Transverse colon (tissue), 4 donors: ENCODE measurements around the gene KLHL12. TPM values are rescaled to one million over a fixed set of nuclear protein-coding genes. Genes with fewer than 3 reads are reported as not detected.

Experiments used
- DNase-seq: peaks from one replicate; pipeline ENCODE4 v3.0.0-alpha.2; 2019
- H3K27ac ChIP-seq, 4 donors: fragments of 200-600 bp; sonication (generic); 2 replicates each; pipeline ENCODE4 v1.5.1; 2016 to 2018; ENCODE audit warnings: inconsistent platforms in 4 of 4
- H3K27me3 ChIP-seq: fragments of 200-600 bp; sonication (generic); 2 replicates; pipeline ENCODE4 v1.5.1; 2017; ENCODE audit warnings: inconsistent platforms
- H3K36me3 ChIP-seq, 4 donors: fragments of 200-600 bp; sonication (generic); 2 replicates each; pipeline ENCODE4 v1.5.1; 2017 to 2019; ENCODE audit warnings: inconsistent platforms in 4 of 4
- H3K4me1 ChIP-seq, 4 donors: fragments of 200-600 bp; sonication (generic); 2 replicates each; pipeline ENCODE4 v1.5.1; 2017 to 2020; ENCODE audit warnings: inconsistent platforms in 4 of 4
- H3K4me3 ChIP-seq, 4 donors: fragments of 200-600 bp; sonication (generic); 1 replicate in 1 of 4; 2 replicates in 3 of 4; pipeline versions ENCODE4 v1.5.1 to v1.6.1; 2017 to 2019; ENCODE audit warnings: inconsistent platforms in 4 of 4
- H3K9me3 ChIP-seq, 2 donors: fragments of 200-600 bp; sonication (generic); 2 replicates each; pipeline ENCODE4 v1.5.1; 2017 to 2019; ENCODE audit warnings: inconsistent platforms in 2 of 2
- EP300 ChIP-seq: sonication (generic); formaldehyde crosslinking; IDR thresholded peaks from one replicate; pipeline ENCODE4 v1.6.1; 2017; ENCODE audit warnings: antibody characterized with exemption, low read depth
- POLR2A ChIP-seq: fragments of 450-650 bp; IDR thresholded peaks from one replicate; pipeline ENCODE4 v1.6.1; 2016; ENCODE audit warnings: antibody characterized with exemption, mild to moderate bottlenecking, moderate library complexity
- POLR2AphosphoS5 ChIP-seq, 3 donors: sonication (generic); formaldehyde crosslinking; IDR thresholded peaks; one replicate each; pipeline ENCODE4 v1.6.1; 2016; ENCODE audit warnings: antibody characterized with exemption in 3 of 3
- WGBS, 2 donors: methylation state at CpG; one replicate each; pipeline ENCODE4 v1.1.5; 2018; ENCODE audit warnings: low coverage in 1 of 2; 5-methylcytosine and 5-hydroxymethylcytosine counted together
- in situ Hi-C, 4 donors: fragments of 200-750 bp; cut with MboI; loops; one replicate each; pipeline versions ENCODE4 v1.15.0 to v1.15.1; 2017; ENCODE audit warnings: low sequenced_read_pairs in 3 of 4, low pct_ligation_motif_present in 1 of 4, low pct_unique_long_range_greater_than_20kb in 1 of 4
- intact Hi-C: fragments of 100-400 bp; cut with DNase I; formaldehyde crosslinking; loops from one replicate; pipeline ENCODE4 v1.15.1; 2023; ENCODE audit warnings: low total_unique reads
- total RNA-seq, 4 donors: library from RNA; depleted of rRNA; stranded (reverse); fragments of >200 nt; gene quantifications; one replicate each; pipeline ENCODE4 v1.1.0, GENCODE V29; 2016
- TF ChIP-seq, protein P1 (sequence below), 5 experiments: fragments of 200-600 bp in 3 of 5; fragments of 450-650 bp in 2 of 5; sonication (generic) in 3 of 5; IDR thresholded peaks; 1 replicate in 2 of 5; 2 replicates in 3 of 5; pipeline ENCODE4 v1.5.1; 2016 to 2017; ENCODE audit warnings: antibody characterized with exemption in 5 of 5, inconsistent platforms in 3 of 5, mild to moderate bottlenecking in 2 of 5, moderate library complexity in 1 of 5

Gene KLHL12
- total RNA-seq, 4 donors from 2014 or later: 10.5 to 26.6 (median 19.4) TPM

DNA sequence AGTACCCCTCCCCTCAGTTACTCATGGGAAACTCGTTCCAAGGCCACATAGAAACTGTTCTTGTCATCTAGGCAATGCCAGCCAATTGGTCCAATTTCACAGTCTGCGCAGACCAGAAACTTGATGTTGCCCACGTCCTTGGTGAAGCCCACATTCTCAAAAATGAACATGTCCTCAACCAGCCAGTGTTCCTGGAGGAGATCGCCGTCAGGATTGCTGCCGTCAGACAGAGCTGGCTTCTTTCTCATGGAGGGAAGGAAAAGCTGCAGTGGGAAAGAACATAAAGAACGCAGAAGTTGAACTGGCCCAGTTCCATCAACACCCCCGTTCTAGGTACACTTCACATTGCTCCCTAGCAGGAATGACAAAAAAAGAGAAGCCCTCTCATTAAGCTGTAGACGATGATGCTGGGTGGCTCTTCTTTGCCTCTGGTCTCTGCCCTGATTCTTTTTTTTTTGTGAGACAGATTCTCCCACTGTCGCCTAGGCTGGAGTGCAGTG, 46.0 kb downstream of the KLHL12 start:
- TF ChIP-seq POLR2AphosphoS5 (IDR thresholded peaks at IDR 0.05) (no peak), POLR2A (no peak), EP300 (no peak)
- TF ChIP-seq, protein P1, sequence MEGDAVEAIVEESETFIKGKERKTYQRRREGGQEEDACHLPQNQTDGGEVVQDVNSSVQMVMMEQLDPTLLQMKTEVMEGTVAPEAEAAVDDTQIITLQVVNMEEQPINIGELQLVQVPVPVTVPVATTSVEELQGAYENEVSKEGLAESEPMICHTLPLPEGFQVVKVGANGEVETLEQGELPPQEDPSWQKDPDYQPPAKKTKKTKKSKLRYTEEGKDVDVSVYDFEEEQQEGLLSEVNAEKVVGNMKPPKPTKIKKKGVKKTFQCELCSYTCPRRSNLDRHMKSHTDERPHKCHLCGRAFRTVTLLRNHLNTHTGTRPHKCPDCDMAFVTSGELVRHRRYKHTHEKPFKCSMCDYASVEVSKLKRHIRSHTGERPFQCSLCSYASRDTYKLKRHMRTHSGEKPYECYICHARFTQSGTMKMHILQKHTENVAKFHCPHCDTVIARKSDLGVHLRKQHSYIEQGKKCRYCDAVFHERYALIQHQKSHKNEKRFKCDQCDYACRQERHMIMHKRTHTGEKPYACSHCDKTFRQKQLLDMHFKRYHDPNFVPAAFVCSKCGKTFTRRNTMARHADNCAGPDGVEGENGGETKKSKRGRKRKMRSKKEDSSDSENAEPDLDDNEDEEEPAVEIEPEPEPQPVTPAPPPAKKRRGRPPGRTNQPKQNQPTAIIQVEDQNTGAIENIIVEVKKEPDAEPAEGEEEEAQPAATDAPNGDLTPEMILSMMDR (IDR thresholded peaks at IDR 0.05): no peak
- intact Hi-C loops: no loop called here

DNA sequence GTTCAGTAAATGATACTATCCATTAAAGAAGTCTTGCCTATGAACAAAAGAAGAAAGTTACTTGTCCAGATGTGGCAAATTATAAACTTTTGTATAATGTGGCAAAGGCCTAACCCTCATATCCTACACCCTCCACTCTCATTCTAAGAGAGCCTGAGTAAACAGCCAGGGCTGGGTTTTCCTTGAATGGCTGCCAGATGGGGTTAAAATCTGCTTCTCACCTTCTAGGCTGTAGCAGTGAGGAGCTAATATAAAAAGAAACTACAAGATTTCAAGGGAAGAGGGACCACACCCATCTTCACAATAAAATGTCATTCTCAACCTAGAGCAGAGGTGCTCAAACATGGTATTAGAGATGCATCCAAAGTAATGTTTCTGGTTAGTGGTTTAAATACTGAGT, 47.0 kb downstream of the KLHL12 start:
- Histone ChIP-seq H3K36me3 (peaks cover 0 to 24% (median 11%) of the 10 kb centered on the region in 4 donors), H3K4me3 (no peak overlapping the region), H3K4me1 (peaks cover 0 to 10% (median 0%) of the 10 kb centered on the region in 4 donors), H3K27ac (peak overlapping the region in 1 of 4 donors; percentile 2), H3K27me3 (no peaks in the 10 kb centered on the region), H3K9me3 (no peaks in the 10 kb centered on the region)
- in situ Hi-C loops: no loop called here
- intact Hi-C loops: no loop called here
- peak; percentile 34 for DNase-seq
- TF ChIP-seq POLR2A (no peak), POLR2AphosphoS5 (IDR thresholded peaks at IDR 0.05) (no peak), EP300 (no peak)
- TF ChIP-seq, protein P1 (IDR thresholded peaks at IDR 0.05): no peak

More for the DNA sequence above, 46.0 kb downstream of the KLHL12 start:
- whole genome bisulfite sequencing, 2 donors: 95 to 100% methylated on average over 4 to 10 of the region's 10 CpGs
- Histone ChIP-seq H3K4me1 (peaks cover 0 to 10% (median 0%) of the 10 kb centered on the region in 4 donors), H3K27me3 (no peaks in the 10 kb centered on the region), H3K4me3 (no peak overlapping the region), H3K27ac (no peak overlapping the region), H3K36me3 (peaks cover 0 to 24% (median 11%) of the 10 kb centered on the region in 4 donors), H3K9me3 (no peaks in the 10 kb centered on the region)
- DNase-seq: no peak
- in situ Hi-C loops: no loop called here

DNA sequence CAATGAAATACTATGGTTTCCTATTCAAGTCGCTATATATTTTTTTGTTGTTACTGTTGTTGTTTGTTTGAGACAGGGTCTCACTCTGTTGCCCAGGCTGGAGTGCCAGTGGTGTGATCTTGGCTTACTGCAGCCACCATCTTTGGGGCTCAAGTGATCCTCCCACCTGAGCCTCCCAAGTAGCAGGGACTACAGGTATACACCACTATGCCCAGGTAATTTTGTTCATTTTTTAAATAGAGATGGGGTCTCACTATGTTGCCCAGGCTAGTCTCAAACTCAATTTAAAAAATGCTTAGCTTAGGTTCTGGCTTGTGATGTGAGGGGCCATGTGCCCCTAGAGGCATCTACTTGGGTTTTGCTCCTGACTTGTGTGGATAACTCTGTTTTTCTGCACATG, 47.9 kb downstream of the KLHL12 start:
- in situ Hi-C loops: no loop called here
- no peak for DNase-seq
- intact Hi-C loops: no loop called here
- H3K27me3 ChIP-seq: no peaks in the 10 kb centered on the region
- H3K4me3 ChIP-seq: no peak overlapping the region
- no peaks in the 10 kb centered on the region for H3K9me3 ChIP-seq
- WGBS, 2 donors: 94 to 100% methylated on average over 1 of the region's 1 CpG
- peaks cover 0 to 24% (median 11%) of the 10 kb centered on the region in 4 donors for H3K36me3 ChIP-seq
- TF ChIP-seq POLR2AphosphoS5 (IDR thresholded peaks at IDR 0.05): no peak
- no peak for TF ChIP-seq POLR2A
- TF ChIP-seq, protein P1 (IDR thresholded peaks at IDR 0.05): no peak
- no peak for TF ChIP-seq EP300
- H3K27ac ChIP-seq: no peak overlapping the region
- H3K4me1 ChIP-seq: peaks cover 0 to 10% (median 0%) of the 10 kb centered on the region in 4 donors

DNA sequence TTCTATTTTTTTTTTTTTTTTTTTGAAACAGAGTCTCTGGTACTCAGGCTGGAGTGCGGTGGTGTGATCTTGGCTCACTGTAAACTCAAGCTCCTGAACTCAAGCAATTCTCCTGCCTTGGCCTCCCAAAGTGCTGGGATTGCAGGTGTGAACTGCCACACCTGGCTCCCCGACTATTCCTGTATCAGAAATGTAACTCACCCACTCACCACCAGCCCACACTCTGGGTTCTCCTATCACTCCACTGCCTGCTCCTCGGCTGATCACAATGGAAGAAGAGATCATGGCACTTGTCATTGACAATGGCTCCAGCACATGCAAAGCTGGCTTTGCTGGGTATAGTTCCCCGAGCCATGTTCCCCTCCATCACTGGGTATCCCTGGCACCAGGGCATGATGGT, 54.0 kb downstream of the KLHL12 start:
- TF ChIP-seq EP300 (no peak), POLR2A (no peak), POLR2AphosphoS5 (IDR thresholded peaks at IDR 0.05) (no peak)
- TF ChIP-seq, protein P1 (IDR thresholded peaks at IDR 0.05): no peak
- Histone ChIP-seq H3K36me3 (no peaks in the 10 kb centered on the region), H3K27ac (no peak overlapping the region), H3K27me3 (no peaks in the 10 kb centered on the region), H3K9me3 (no peaks in the 10 kb centered on the region), H3K4me1 (no peaks in the 10 kb centered on the region), H3K4me3 (no peak overlapping the region)
- in situ Hi-C loops: no loop called here
- 89 to 94% methylated on average over 2 to 4 of the region's 4 CpGs for whole genome bisulfite sequencing, 2 donors
- intact Hi-C loops: no loop called here
- no peak for DNase-seq
